Activated CD4-positive, alpha-beta T cell treated with anti-CD3 and anti-CD28 coated beads, Interleukin-10, Interleukin-2, amounts not matched to agents 100 ng/mL and 50 ng/mL, durations not matched to agents 16 hours and 8 hours (primary cell): ENCODE results near the gene DDX52.
A peak's percentile ranks its signal among the peaks of the same experiment; 100 is the strongest.
"Not testable (repeated sequence)": the region's sequence is repeated elsewhere in the genome, so short reads cannot be mapped to it uniquely, and the experiment has no call there.

Experiments used
- DNase-seq: peaks from one replicate; pipeline ENCODE4 v3.0.0-alpha.2; 2020

The DDX52 gene

GRCh38 chr17:37650419-37651003 is 7.3 kb upstream of the DDX52 start:
- DNase-seq, result no peak

GRCh38 chr17:37648555-37648954 is 5.3 kb upstream of the DDX52 start:
- DNase-seq, result peak; percentile 11

- no peak for DNase-seq
Measured at GRCh38 chr17:37647856-37648255, 4.6 kb upstream of the DDX52 start.

- no peak for DNase-seq
Measured at GRCh38 chr17:37643869-37644268, 623 bp upstream of the DDX52 start.

GRCh38 chr17:37642681-37643080 is 565 bp downstream of the DDX52 start:
- DNase-seq, result peak; percentile 13

- no peak for DNase-seq
Measured at GRCh38 chr17:37640015-37640414, 3.2 kb downstream of the DDX52 start.

GRCh38 chr17:37637956-37638355 is 5.3 kb downstream of the DDX52 start:
- DNase-seq, result no peak

- DNase-seq, result not testable (repeated sequence)
Measured at GRCh38 chr17:37616430-37616829, 26.8 kb downstream of the DDX52 start.

GRCh38 chr17:37614823-37615222 is 28.4 kb downstream of the DDX52 start:
- DNase-seq, result no peak

- no peak for DNase-seq
Measured at GRCh38 chr17:37614391-37614790, 28.9 kb downstream of the DDX52 start.

- DNase-seq, result no peak
Measured at GRCh38 chr17:37610971-37611370, 32.3 kb downstream of the DDX52 start.

- not testable (repeated sequence) for DNase-seq
Measured at GRCh38 chr17:37610041-37610420, 33.2 kb downstream of the DDX52 start.

GRCh38 chr17:37609170-37610040 is 33.8 kb downstream of the DDX52 start, which contains the start of gene SYNRG:
TSS of gene SYNRG (minus strand) at chr17:37609418. CDS start at chr17:37609355, 63 bp downstream.
- DNase-seq, result peak; percentile 97

- DNase-seq, result peak; percentile 23
Measured at GRCh38 chr17:37608351-37609169, 34.7 kb downstream of the DDX52 start.

GRCh38 chr17:37607637-37608331 is 35.5 kb downstream of the DDX52 start:
- peak; percentile 37 for DNase-seq

GRCh38 chr17:37605813-37606505 is 37.3 kb downstream of the DDX52 start:
- DNase-seq, result peak; percentile 83

GRCh38 chr17:37605081-37605480 is 38.2 kb downstream of the DDX52 start:
- DNase-seq, result no peak

- peak; percentile 69 for DNase-seq
Measured at GRCh38 chr17:37604556-37604955, 38.7 kb downstream of the DDX52 start.

- DNase-seq, result no peak
Measured at GRCh38 chr17:37598145-37598544, 45.1 kb downstream of the DDX52 start.

- DNase-seq, result no peak
Measured at GRCh38 chr17:37592291-37592690, 51.0 kb downstream of the DDX52 start.

GRCh38 chr17:37585066-37585465 is 58.2 kb downstream of the DDX52 start:
- no peak for DNase-seq

GRCh38 chr17:37576281-37576680 is 67.0 kb downstream of the DDX52 start:
- DNase-seq, result no peak
